SK-N-SH (cell line): ENCODE data around the gene SPDYA.

Source experiments
- EZH2phosphoT487 ChIP-seq: fragments of 200-600 bp; sonication (generic); IDR thresholded peaks from 2 replicates; pipeline ENCODE4 v1.6.1; 2017; ENCODE audit warnings: low read depth, mixed run types, mild to moderate bottlenecking, antibody characterized with exemption, moderate library complexity, borderline replicate concordance
- JUND ChIP-seq: IDR thresholded peaks from 2 replicates; pipeline ENCODE4 v1.4.0; 2012
- PBX3 ChIP-seq: IDR thresholded peaks from 2 replicates; pipeline ENCODE4; 2012
- RAD21 ChIP-seq: IDR thresholded peaks from 2 replicates; pipeline ENCODE4 v1.6.1; 2012; ENCODE audit warnings: mild to moderate bottlenecking, low read length
- SIN3A ChIP-seq: IDR thresholded peaks from 2 replicates; pipeline ENCODE4 v1.6.1; 2012; ENCODE audit warnings: low read depth, mild to moderate bottlenecking, low read length, moderate library complexity, borderline replicate concordance
- TAF1 ChIP-seq: IDR thresholded peaks from 2 replicates; pipeline ENCODE4 v1.6.1; 2012; ENCODE audit warnings: low read depth, mild to moderate bottlenecking, low read length, moderate library complexity, borderline replicate concordance

GRCh38 chr2:28869494-28870145, 59.0 kb downstream of the SPDYA start:
- TF ChIP-seq PBX3 = no peak
- no peak for TF ChIP-seq SIN3A
- no peak for TF ChIP-seq EZH2phosphoT487
- TF ChIP-seq JUND = no peak
- no peak for TF ChIP-seq RAD21
- TF ChIP-seq TAF1 = no peak
